GM19035 (cell line): ENCODE measurements around the gene RAPGEF2.
"Not testable (repeated sequence)": the region's sequence is repeated elsewhere in the genome, so short reads cannot be mapped to it uniquely, and the experiment has no call there.

Experiments
- ATAC-seq: cut with Tn5 transposase; IDR thresholded peaks from one replicate; pipeline ENCODE4 v1.9.1; 2021; ENCODE audit not compliant: unreplicated experiment

The RAPGEF2 gene

GRCh38 chr4:159160242-159160641 lies 57.4 kb downstream of the RAPGEF2 start:
- ATAC-seq: no peak

GRCh38 chr4:159161436-159161835 lies 58.6 kb downstream of the RAPGEF2 start:
- ATAC-seq: not testable (repeated sequence)

- ATAC-seq: no peak
Observed at GRCh38 chr4:159162576-159162975, 59.7 kb downstream of the RAPGEF2 start.

GRCh38 chr4:159163521-159163920 lies 60.6 kb downstream of the RAPGEF2 start:
- ATAC-seq: no peak

- ATAC-seq: peak; percentile 68
Observed at GRCh38 chr4:159169404-159170302, 66.8 kb downstream of the RAPGEF2 start.

- ATAC-seq: no peak
Observed at GRCh38 chr4:159171287-159171686, 68.4 kb downstream of the RAPGEF2 start.

GRCh38 chr4:159173886-159174285 lies 71.0 kb downstream of the RAPGEF2 start:
- ATAC-seq: no peak

- no peak for ATAC-seq
Observed at GRCh38 chr4:159174645-159175084, 71.8 kb downstream of the RAPGEF2 start.

- peak; percentile 51 for ATAC-seq
Observed at GRCh38 chr4:159175085-159175988, 72.5 kb downstream of the RAPGEF2 start.

GRCh38 chr4:159175989-159176375 lies 73.1 kb downstream of the RAPGEF2 start:
- ATAC-seq: no peak

GRCh38 chr4:159177265-159178150 lies 74.6 kb downstream of the RAPGEF2 start:
- ATAC-seq: peak; percentile 39

GRCh38 chr4:159178151-159178546 lies 75.3 kb downstream of the RAPGEF2 start:
- no peak for ATAC-seq

GRCh38 chr4:159178979-159179969 lies 76.4 kb downstream of the RAPGEF2 start:
- no peak for ATAC-seq

- ATAC-seq: not testable (repeated sequence)
Observed at GRCh38 chr4:159183885-159184605, 81.2 kb downstream of the RAPGEF2 start.

GRCh38 chr4:159185591-159186023 lies 82.7 kb downstream of the RAPGEF2 start:
- no peak for ATAC-seq

GRCh38 chr4:159188646-159189045 lies 85.8 kb downstream of the RAPGEF2 start:
- ATAC-seq: no peak

GRCh38 chr4:159190651-159191050 lies 87.8 kb downstream of the RAPGEF2 start:
- ATAC-seq: no peak

- no peak for ATAC-seq
Observed at GRCh38 chr4:159191989-159192388, 89.1 kb downstream of the RAPGEF2 start.
